ENCODE results near the gene MRFAP1.

The MRFAP1 gene

GRCh38 chr4:6658597-6659075, 18.2 kb downstream of the MRFAP1 start:
- no peak for TF ChIP-seq CTCF (conservative IDR thresholded peaks at IDR 0.05; ENCODE audit: low read depth, low read length)
- peak overlapping the region; percentile 49 for H3K4me3 ChIP-seq (ENCODE audit: low read depth, low read length)
- peak; percentile 54 for DNase-seq (ENCODE audit: low read depth)

GRCh38 chr4:6659897-6660296, 19.4 kb downstream of the MRFAP1 start:
- no peak for DNase-seq (ENCODE audit: low read depth)
- H3K4me3 ChIP-seq (ENCODE audit: low read depth, low read length): no peak overlapping the region
- TF ChIP-seq CTCF (conservative IDR thresholded peaks at IDR 0.05; ENCODE audit: low read depth, low read length): no peak

- TF ChIP-seq CTCF (conservative IDR thresholded peaks at IDR 0.05; ENCODE audit: low read depth, low read length): no peak
- no peak for DNase-seq (ENCODE audit: low read depth)
- H3K4me3 ChIP-seq (ENCODE audit: low read depth, low read length): no peak overlapping the region
These were observed 19.9 kb downstream of the MRFAP1 start for GRCh38 chr4:6660430-6660829.

GRCh38 chr4:6662591-6662990, 22.1 kb downstream of the MRFAP1 start:
- H3K4me3 ChIP-seq (ENCODE audit: low read depth, low read length): no peak overlapping the region
- TF ChIP-seq CTCF (conservative IDR thresholded peaks at IDR 0.05; ENCODE audit: low read depth, low read length): no peak
- no peak for DNase-seq (ENCODE audit: low read depth)

GRCh38 chr4:6663596-6664393, 23.3 kb downstream of the MRFAP1 start:
- no peak for TF ChIP-seq CTCF (conservative IDR thresholded peaks at IDR 0.05; ENCODE audit: low read depth, low read length)
- no peak for DNase-seq (ENCODE audit: low read depth)
- no peak overlapping the region for H3K4me3 ChIP-seq (ENCODE audit: low read depth, low read length)

GRCh38 chr4:6665320-6665654, 24.8 kb downstream of the MRFAP1 start:
- TF ChIP-seq CTCF (conservative IDR thresholded peaks at IDR 0.05; ENCODE audit: low read depth, low read length): no peak
- DNase-seq (ENCODE audit: low read depth): no peak
- H3K4me3 ChIP-seq (ENCODE audit: low read depth, low read length): no peak overlapping the region

- TF ChIP-seq CTCF (conservative IDR thresholded peaks at IDR 0.05; ENCODE audit: low read depth, low read length): no peak
- DNase-seq (ENCODE audit: low read depth): peak; percentile 52
- H3K4me3 ChIP-seq (ENCODE audit: low read depth, low read length): no peak overlapping the region
These were observed 27.9 kb downstream of the MRFAP1 start for GRCh38 chr4:6668391-6668790.

Data from choroid plexus epithelial cell (primary cell).